Caco-2 (cell line): ENCODE measurements around the gene EXOC3. TPM values are rescaled to one million over a fixed set of nuclear protein-coding genes. Genes with fewer than 3 reads are reported as not detected.
"Not testable (repeated sequence)": the region's sequence is repeated elsewhere in the genome, so short reads cannot be mapped to it uniquely, and the experiment has no call there.

Experiments used
- BruUV-seq: library from RNA; stranded (reverse); fragments of 400-500 nt; replicated peaks from 2 replicates; lab custom pipeline; 2021; lab: Mats Ljungman, UMichigan
- CTCF ChIA-PET: fragments of 300-600 bp; sonication (Branson Sonifier 250); formaldehyde crosslinking; loops from one replicate; lab custom pipeline; 2022; ENCODE audit warnings: antibody characterized with exemption; lab: Charles Lee
- POLR2A ChIA-PET: fragments of 300-600 bp; sonication (Branson Sonifier 250); formaldehyde crosslinking; loops from one replicate; lab custom pipeline; 2022; ENCODE audit warnings: antibody characterized with exemption; lab: Charles Lee
- DNase-seq, 2 experiments: peaks; one replicate each; pipeline versions ENCODE4 v3.0.0 to v3.0.0-alpha.2; 2020 to 2022
- H3K27me3 ChIP-seq: replicated peaks from 2 replicates; pipeline ENCODE4 v1.6.0; 2011; ENCODE audit warnings: low read length; ENCODE audit not compliant: control insufficient read depth, insufficient read depth
- H3K36me3 ChIP-seq: 2 replicates; pipeline ENCODE4 v1.5.1; 2011; ENCODE audit warnings: low read length; ENCODE audit not compliant: control insufficient read depth, insufficient read depth
- H3K4me1 ChIP-seq: fragments of 250-450 bp; sonication (Bioruptor Pico); 2 replicates; pipeline ENCODE4 v1.5.1; 2020; ENCODE audit warnings: mild to moderate bottlenecking
- H3K4me3 ChIP-seq: 2 replicates; pipeline ENCODE4 v1.5.1; 2011; ENCODE audit warnings: low read depth, mild to moderate bottlenecking, control low read depth, low read length
- H3K9me3 ChIP-seq: fragments of 250-450 bp; sonication (Bioruptor Pico); 2 replicates; pipeline ENCODE4 v1.5.1; 2020; ENCODE audit warnings: mild to moderate bottlenecking, moderate library complexity
- H3K27ac Mint-ChIP-seq: one replicate; pipeline ENCODE4 v1.8.0; 2022; ENCODE audit warnings: mixed read lengths; ENCODE audit not compliant: unreplicated experiment
- H3K27me3 Mint-ChIP-seq: one replicate; pipeline ENCODE4 v1.8.0; 2022; ENCODE audit warnings: mixed read lengths; ENCODE audit not compliant: insufficient read depth, unreplicated experiment
- H3K36me3 Mint-ChIP-seq: one replicate; pipeline ENCODE4 v1.8.0; 2022; ENCODE audit warnings: mild to moderate bottlenecking, mixed read lengths; ENCODE audit not compliant: insufficient read depth, unreplicated experiment
- H3K4me1 Mint-ChIP-seq: one replicate; pipeline ENCODE4 v1.8.0; 2022; ENCODE audit warnings: low read depth, mixed read lengths; ENCODE audit not compliant: unreplicated experiment
- H3K4me3 Mint-ChIP-seq: one replicate; pipeline ENCODE4 v1.8.0; 2022; ENCODE audit warnings: mild to moderate bottlenecking, moderate library complexity, mixed read lengths; ENCODE audit not compliant: unreplicated experiment
- H3K9me3 Mint-ChIP-seq: one replicate; pipeline ENCODE4 v1.8.0; 2022; ENCODE audit warnings: mixed read lengths; ENCODE audit not compliant: unreplicated experiment
- CTCF ChIP-seq, 2 experiments: fragments of 200-600 bp in 1 of 2; IDR thresholded peaks; 1 replicate in 1 of 2; 2 replicates in 1 of 2; pipeline versions ENCODE4 v1.5.1 to v1.8.0; 2011 to 2022; ENCODE audit warnings: antibody characterized with exemption in 1 of 2, control low read depth in 1 of 2, inconsistent platforms in 1 of 2, low read depth in 1 of 2, low read length in 1 of 2, mild to moderate bottlenecking in 1 of 2, moderate library complexity in 1 of 2; ENCODE audit not compliant: insufficient read depth in 1 of 2, severe bottlenecking in 1 of 2, unreplicated experiment in 1 of 2
- intact Hi-C: fragments of 100-400 bp; cut with micrococcal nuclease; formaldehyde crosslinking; loops from one replicate; pipeline ENCODE4 v1.10.0; 2022; ENCODE audit not compliant: unreplicated experiment
- total RNA-seq: library from RNA; stranded (reverse); gene quantifications from 2 replicates; pipeline ENCODE4 v1.2.3, GENCODE V29; 2022

Gene EXOC3
- total RNA-seq, 1 experiment from 2014 or later, result 44.5 TPM

GRCh38 chr5:400282-401145, 42.5 kb upstream of the EXOC3 start:
- Mint-ChIP-seq H3K27me3 (peaks cover 8% of the 10 kb centered on the region), H3K4me1 (no peaks in the 10 kb centered on the region), H3K27ac (no peak overlapping the region), H3K9me3 (no peaks in the 10 kb centered on the region), H3K4me3 (no peak overlapping the region), H3K36me3 (no peaks in the 10 kb centered on the region)
- no peaks in the 10 kb centered on the region for H3K36me3 ChIP-seq
- BruUV-seq, result no TSS peak
- no peaks in the 10 kb centered on the region for H3K4me1 ChIP-seq
- no peaks in the 10 kb centered on the region; the same call in 1 of the 2 replicates for H3K27me3 ChIP-seq
- POLR2A ChIA-PET, result no interaction called here
- intact Hi-C loops, result no loop called here
- no peaks in the 10 kb centered on the region for H3K9me3 ChIP-seq
- H3K4me3 ChIP-seq, result no peak overlapping the region
- CTCF ChIA-PET, result no interaction called here
- DNase-seq, result no peak
- TF ChIP-seq CTCF (IDR thresholded peaks at IDR 0.05; ENCODE audit: insufficient read depth in 1 of 2, low read depth in 1 of 2, low read length in 1 of 2, severe bottlenecking in 1 of 2, unreplicated experiment in 1 of 2), result no peak

- no peaks in the 10 kb centered on the region for H3K9me3 Mint-ChIP-seq
- peaks cover 17% of the 10 kb centered on the region for H3K27me3 Mint-ChIP-seq
- no TSS peak for BruUV-seq
- Histone ChIP-seq H3K27me3 (no peaks in the 10 kb centered on the region; the same call in 1 of the 2 replicates), H3K4me3 (no peak overlapping the region), H3K9me3 (no peaks in the 10 kb centered on the region), H3K36me3 (no peaks in the 10 kb centered on the region), H3K4me1 (no peaks in the 10 kb centered on the region)
- intact Hi-C loops, result no loop called here
- no peak overlapping the region for H3K27ac Mint-ChIP-seq
- no peaks in the 10 kb centered on the region for H3K36me3 Mint-ChIP-seq
- ChIA-PET CTCF (no interaction called here), POLR2A (no interaction called here)
- no peaks in the 10 kb centered on the region for H3K4me1 Mint-ChIP-seq
- no peak for DNase-seq
- TF ChIP-seq CTCF (IDR thresholded peaks at IDR 0.05; ENCODE audit: insufficient read depth in 1 of 2, low read depth in 1 of 2, low read length in 1 of 2, severe bottlenecking in 1 of 2, unreplicated experiment in 1 of 2), result no peak
- H3K4me3 Mint-ChIP-seq, result no peak overlapping the region
Observed at GRCh38 chr5:401146-402034, 41.6 kb upstream of the EXOC3 start.

GRCh38 chr5:402219-402614, 40.8 kb upstream of the EXOC3 start:
- H3K36me3 Mint-ChIP-seq, H3K4me3 Mint-ChIP-seq, H3K9me3 Mint-ChIP-seq, H3K9me3 ChIP-seq, DNase-seq, H3K27ac Mint-ChIP-seq, POLR2A ChIA-PET, H3K4me1 ChIP-seq, BruUV-seq, intact Hi-C loops, H3K36me3 ChIP-seq, H3K4me3 ChIP-seq, H3K27me3 ChIP-seq, H3K4me1 Mint-ChIP-seq: not testable (repeated sequence)
- H3K27me3 Mint-ChIP-seq, result peaks cover 19% of the 10 kb centered on the region
- CTCF ChIA-PET, result interaction anchor here (0.6 kb wide), 1 partner anchor 168 kb away, joined by 3 read pairs; no protein-coding TSS in a partner anchor
